A549 (cell line): ENCODE measurements around the gene CD80. TPM values are rescaled to one million over a fixed set of nuclear protein-coding genes. Genes with fewer than 3 reads are reported as not detected.

Experiments
- ATAC-seq, 2 experiments: fragments of 200-7000 bp in 1 of 2; fragments of >200 bp in 1 of 2; cut with Nextera tagmentation in 1 of 2; cut with Tn5 transposase in 1 of 2; 3 replicates each; pipeline versions ENCODE4 v1.8.0 to v1.9.1; 2018 to 2020; ENCODE audit warnings: mild to moderate bottlenecking in 1 of 2, moderate library complexity in 1 of 2
- CTCF ChIA-PET: fragments of 300-600 bp; sonication (Branson Sonifier 250); formaldehyde crosslinking; extraction: SDS; loops from one replicate; lab custom pipeline; 2021; ENCODE audit warnings: antibody characterized with exemption, inconsistent platforms; lab: Yijun Ruan, JAX
- POLR2A ChIA-PET: fragments of 350-600 bp; formaldehyde crosslinking; extraction: SDS; loops from one replicate; lab custom pipeline; 2021; ENCODE audit warnings: antibody characterized with exemption, inconsistent platforms; lab: Yijun Ruan, JAX
- DNase-seq, 2 experiments: peaks; one replicate each; pipeline versions ENCODE4 v3.0.0 to v3.0.0-alpha.2; 2011 to 2016; ENCODE audit warnings: low read depth in 1 of 2, low spot score in 1 of 2
- FAIRE-seq: peaks from 2 replicates; lab custom pipeline; 2011; peaks lifted over from hg19 to GRCh38; lab: Jason Lieb, UNC
- H3K27ac ChIP-seq, 2 experiments: fragments of >200 bp; sonication (Bioruptor Twin); formaldehyde crosslinking; 3 replicates each; pipeline ENCODE4 v1.5.1; 2016 to 2017
- H3K4me1 ChIP-seq: fragments of >200 bp; sonication (Bioruptor Twin); formaldehyde crosslinking; 3 replicates; pipeline ENCODE4 v1.6.1; 2016
- H3K4me2 ChIP-seq: fragments of >200 bp; sonication (Bioruptor Twin); formaldehyde crosslinking; 3 replicates; pipeline ENCODE4 v1.6.1; 2016
- H3K4me3 ChIP-seq: fragments of >200 bp; sonication (Bioruptor Twin); formaldehyde crosslinking; 3 replicates; pipeline ENCODE4 v1.5.1; 2016
- H3K9me3 ChIP-seq: fragments of >200 bp; sonication (Bioruptor Twin); formaldehyde crosslinking; 3 replicates; pipeline ENCODE4 v1.6.1; 2016
- CBX8 ChIP-seq: fragments of 200-600 bp; sonication (generic); IDR thresholded peaks from 2 replicates; pipeline ENCODE4 v1.6.1; 2016
- GATA3 ChIP-seq: IDR thresholded peaks from 2 replicates; pipeline ENCODE4 v1.6.1; 2012; ENCODE audit warnings: borderline replicate concordance
- HOXB13 ChIP-seq: fragments of 250-450 bp; sonication (Bioruptor Pico); IDR thresholded peaks from 2 replicates; pipeline ENCODE4 v1.5.0; 2020; ENCODE audit warnings: low read depth, mild to moderate bottlenecking, moderate library complexity
- KDM5A ChIP-seq: fragments of 200-600 bp; sonication (generic); IDR thresholded peaks from 2 replicates; pipeline ENCODE4 v1.6.1; 2016; ENCODE audit warnings: antibody characterized with exemption, mild to moderate bottlenecking
- MAZ ChIP-seq: fragments of 150-350 bp; IDR thresholded peaks from 2 replicates; pipeline ENCODE4 v1.6.1; 2014; ENCODE audit warnings: antibody characterized with exemption, low read depth, low read length, borderline replicate concordance
- NPAS2 ChIP-seq: fragments of 250-450 bp; sonication (Bioruptor Pico); IDR thresholded peaks from 2 replicates; pipeline ENCODE4 v1.8.0; 2022; ENCODE audit warnings: mild to moderate bottlenecking, moderate library complexity, borderline replicate concordance
- POLR2A ChIP-seq: IDR thresholded peaks from 2 replicates; pipeline ENCODE4 v1.6.1; 2012; ENCODE audit warnings: mild to moderate bottlenecking, low read length
- RFX5 ChIP-seq: fragments of 450-650 bp; IDR thresholded peaks from 2 replicates; pipeline ENCODE4 v1.7.1; 2014; ENCODE audit warnings: antibody characterized with exemption, mild to moderate bottlenecking, moderate library complexity
- ZC3H11A ChIP-seq: fragments of 450-650 bp; IDR thresholded peaks from 2 replicates; pipeline ENCODE4 v1.6.1; 2014; ENCODE audit warnings: antibody characterized with exemption, mild to moderate bottlenecking
- ZFP36 ChIP-seq: fragments of 450-650 bp; IDR thresholded peaks from 2 replicates; pipeline ENCODE4 v1.6.1; 2014; ENCODE audit warnings: borderline replicate concordance; ENCODE audit not compliant: partially characterized antibody
- ZNF302 ChIP-seq: fragments of 250-450 bp; sonication (Bioruptor Pico); IDR thresholded peaks from 2 replicates; pipeline ENCODE4 v1.9.0; 2021; ENCODE audit warnings: inconsistent platforms, mild to moderate bottlenecking, moderate library complexity
- ZSCAN20 ChIP-seq: fragments of 250-450 bp; sonication (Bioruptor Pico); IDR thresholded peaks from 2 replicates; pipeline ENCODE4 v1.8.0; 2022; ENCODE audit warnings: mild to moderate bottlenecking, moderate library complexity
- WGBS: methylation state at CpG from one replicate; pipeline ENCODE4 v1.1.6; 2017; ENCODE audit errors: missing lambda C conversion rate; 5-methylcytosine and 5-hydroxymethylcytosine counted together
- polyA plus RNA-seq, 4 experiments: library from polyadenylated mRNA; depleted of rRNA in 3 of 4; stranded (reverse); fragments of >200 nt; fragmentation: RNase III in 1 of 4; extraction: RNeasy Plus Mini Kit Qiagen cat#74134 plus additional on column Dnase treatment in 1 of 4; gene quantifications; 2 replicates in 3 of 4; 3 replicates in 1 of 4; pipeline ENCODE4 v1.2.3, GENCODE V29; 2011 to 2017
- TF ChIP-seq, protein P1 (sequence below): fragments of 250-450 bp; sonication (Bioruptor Pico); IDR thresholded peaks from 2 replicates; pipeline ENCODE4 v1.5.0; 2020; ENCODE audit warnings: low read depth, mild to moderate bottlenecking, moderate library complexity
- TF ChIP-seq, protein P2 (sequence below): fragments of >200 bp; sonication (Bioruptor Twin); formaldehyde crosslinking; IDR thresholded peaks from 3 replicates; pipeline ENCODE4 v1.6.1; 2016
- TF ChIP-seq, protein P3 (sequence below): fragments of 200-600 bp; sonication (generic); IDR thresholded peaks from 2 replicates; pipeline ENCODE4 v1.6.1; 2016; ENCODE audit warnings: antibody characterized with exemption, mild to moderate bottlenecking, moderate library complexity
- TF ChIP-seq, protein P4 (sequence below): fragments of 150-350 bp; IDR thresholded peaks from 2 replicates; pipeline ENCODE4 v1.6.1; 2014; ENCODE audit warnings: low read depth, mild to moderate bottlenecking, low read length
- TF ChIP-seq, protein P5 (sequence below): IDR thresholded peaks from 2 replicates; pipeline ENCODE4 v1.6.1; 2012

The CD80 gene
- polyA plus RNA-seq, 2 of the 4 experiments (the other 2 are of a cell fraction), result 0.08 TPM; not detected in 1

DNA sequence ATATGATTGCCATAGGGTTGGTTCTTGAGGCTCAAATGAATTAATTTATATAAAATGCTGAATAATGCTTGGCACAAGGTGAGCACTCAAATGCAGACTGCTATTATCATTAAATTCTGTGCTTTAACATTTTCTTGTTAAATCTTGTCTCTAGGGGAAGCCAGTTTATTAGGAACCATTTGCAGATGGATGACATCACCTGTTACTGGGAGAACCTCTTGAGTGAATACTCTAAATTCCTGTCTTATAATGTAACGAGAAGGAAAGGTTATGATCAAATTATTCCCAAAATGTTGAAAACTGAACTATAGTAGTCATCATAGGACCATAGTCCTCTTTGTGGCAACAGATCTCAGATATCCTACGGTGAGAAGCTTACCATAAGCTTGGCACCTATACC, 67.3 kb downstream of the CD80 start:
- Histone ChIP-seq H3K4me1 (peaks cover under 1% of the 10 kb centered on the region; the same call in 1 of the 3 replicates), H3K4me3 (no peak overlapping the region), H3K27ac (no peak overlapping the region), H3K9me3 (no peaks in the 10 kb centered on the region), H3K4me2 (no peak overlapping the region)
- FAIRE-seq (no peak), DNase-seq (no peak), ATAC-seq (no peak)
- 92% methylated on average over 2 of the region's 2 CpGs for WGBS
- ChIA-PET CTCF (no interaction called here), POLR2A (no interaction called here)
- TF ChIP-seq CBX8, result no peak
- TF ChIP-seq RFX5, result peak; percentile 84; the same call in 1 of the 2 replicates
- TF ChIP-seq, protein P1, sequence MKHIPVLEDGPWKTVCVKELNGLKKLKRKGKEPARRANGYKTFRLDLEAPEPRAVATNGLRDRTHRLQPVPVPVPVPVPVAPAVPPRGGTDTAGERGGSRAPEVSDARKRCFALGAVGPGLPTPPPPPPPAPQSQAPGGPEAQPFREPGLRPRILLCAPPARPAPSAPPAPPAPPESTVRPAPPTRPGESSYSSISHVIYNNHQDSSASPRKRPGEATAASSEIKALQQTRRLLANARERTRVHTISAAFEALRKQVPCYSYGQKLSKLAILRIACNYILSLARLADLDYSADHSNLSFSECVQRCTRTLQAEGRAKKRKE, result no peak
- no peak for TF ChIP-seq MAZ
- TF ChIP-seq, protein P2, sequence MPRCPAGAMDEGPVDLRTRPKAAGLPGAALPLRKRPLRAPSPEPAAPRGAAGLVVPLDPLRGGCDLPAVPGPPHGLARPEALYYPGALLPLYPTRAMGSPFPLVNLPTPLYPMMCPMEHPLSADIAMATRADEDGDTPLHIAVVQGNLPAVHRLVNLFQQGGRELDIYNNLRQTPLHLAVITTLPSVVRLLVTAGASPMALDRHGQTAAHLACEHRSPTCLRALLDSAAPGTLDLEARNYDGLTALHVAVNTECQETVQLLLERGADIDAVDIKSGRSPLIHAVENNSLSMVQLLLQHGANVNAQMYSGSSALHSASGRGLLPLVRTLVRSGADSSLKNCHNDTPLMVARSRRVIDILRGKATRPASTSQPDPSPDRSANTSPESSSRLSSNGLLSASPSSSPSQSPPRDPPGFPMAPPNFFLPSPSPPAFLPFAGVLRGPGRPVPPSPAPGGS, result no peak
- TF ChIP-seq NPAS2 (CRISPR knock-in tag), result no peak
- TF ChIP-seq, protein P3, sequence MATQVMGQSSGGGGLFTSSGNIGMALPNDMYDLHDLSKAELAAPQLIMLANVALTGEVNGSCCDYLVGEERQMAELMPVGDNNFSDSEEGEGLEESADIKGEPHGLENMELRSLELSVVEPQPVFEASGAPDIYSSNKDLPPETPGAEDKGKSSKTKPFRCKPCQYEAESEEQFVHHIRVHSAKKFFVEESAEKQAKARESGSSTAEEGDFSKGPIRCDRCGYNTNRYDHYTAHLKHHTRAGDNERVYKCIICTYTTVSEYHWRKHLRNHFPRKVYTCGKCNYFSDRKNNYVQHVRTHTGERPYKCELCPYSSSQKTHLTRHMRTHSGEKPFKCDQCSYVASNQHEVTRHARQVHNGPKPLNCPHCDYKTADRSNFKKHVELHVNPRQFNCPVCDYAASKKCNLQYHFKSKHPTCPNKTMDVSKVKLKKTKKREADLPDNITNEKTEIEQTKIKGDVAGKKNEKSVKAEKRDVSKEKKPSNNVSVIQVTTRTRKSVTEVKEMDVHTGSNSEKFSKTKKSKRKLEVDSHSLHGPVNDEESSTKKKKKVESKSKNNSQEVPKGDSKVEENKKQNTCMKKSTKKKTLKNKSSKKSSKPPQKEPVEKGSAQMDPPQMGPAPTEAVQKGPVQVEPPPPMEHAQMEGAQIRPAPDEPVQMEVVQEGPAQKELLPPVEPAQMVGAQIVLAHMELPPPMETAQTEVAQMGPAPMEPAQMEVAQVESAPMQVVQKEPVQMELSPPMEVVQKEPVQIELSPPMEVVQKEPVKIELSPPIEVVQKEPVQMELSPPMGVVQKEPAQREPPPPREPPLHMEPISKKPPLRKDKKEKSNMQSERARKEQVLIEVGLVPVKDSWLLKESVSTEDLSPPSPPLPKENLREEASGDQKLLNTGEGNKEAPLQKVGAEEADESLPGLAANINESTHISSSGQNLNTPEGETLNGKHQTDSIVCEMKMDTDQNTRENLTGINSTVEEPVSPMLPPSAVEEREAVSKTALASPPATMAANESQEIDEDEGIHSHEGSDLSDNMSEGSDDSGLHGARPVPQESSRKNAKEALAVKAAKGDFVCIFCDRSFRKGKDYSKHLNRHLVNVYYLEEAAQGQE, result no peak
- no peak for TF ChIP-seq KDM5A
- TF ChIP-seq HOXB13 (CRISPR knock-in tag), result no peak

DNA sequence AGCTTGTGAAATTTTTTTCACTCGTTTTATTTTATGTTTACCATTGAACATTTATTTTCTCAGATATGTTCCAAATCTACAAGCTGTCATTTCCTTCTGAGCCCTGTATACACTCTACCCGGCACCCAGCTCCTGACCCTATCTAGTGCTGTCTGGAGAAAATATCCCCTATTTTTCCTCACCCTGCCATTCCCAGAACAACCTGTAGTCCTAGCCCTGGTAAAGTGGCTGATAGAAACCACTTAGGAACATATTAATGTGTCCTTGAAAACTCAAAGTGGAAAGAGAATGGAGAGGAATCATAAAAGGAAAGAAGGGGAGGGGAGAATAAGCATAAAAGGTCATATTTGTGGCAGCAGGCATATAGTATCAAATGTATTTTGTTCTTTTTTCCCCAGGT, 69.3 kb downstream of the CD80 start:
- Histone ChIP-seq H3K4me3 (no peak overlapping the region), H3K27ac (no peak overlapping the region), H3K4me1 (no peaks in the 10 kb centered on the region), H3K4me2 (no peak overlapping the region)
- TF ChIP-seq ZSCAN20, result no peak
- TF ChIP-seq ZC3H11A, result no peak
- no peak for TF ChIP-seq ZFP36
- TF ChIP-seq, all 56 proteins: peak for 0
- no peaks in the 10 kb centered on the region for H3K9me3 ChIP-seq
- no peak for DNase-seq
- ATAC-seq, result peak; percentile 66 to 75; a peak in 3 of 6 replicates
- CTCF ChIA-PET, result interaction anchor here (0.9 to 1.9 kb wide), 2 partner anchors 16 to 69 kb away, joined by 3 to 6 read pairs; partner anchors contain the start of gene CD80
- no peak for FAIRE-seq
- WGBS, result 100% methylated on average over 2 of the region's 2 CpGs
- POLR2A ChIA-PET, result interaction anchor here (1.9 kb wide), 1 partner anchor 8 kb away, joined by 13 read pairs; the partner anchor contains the start of gene TIMMDC1

DNA sequence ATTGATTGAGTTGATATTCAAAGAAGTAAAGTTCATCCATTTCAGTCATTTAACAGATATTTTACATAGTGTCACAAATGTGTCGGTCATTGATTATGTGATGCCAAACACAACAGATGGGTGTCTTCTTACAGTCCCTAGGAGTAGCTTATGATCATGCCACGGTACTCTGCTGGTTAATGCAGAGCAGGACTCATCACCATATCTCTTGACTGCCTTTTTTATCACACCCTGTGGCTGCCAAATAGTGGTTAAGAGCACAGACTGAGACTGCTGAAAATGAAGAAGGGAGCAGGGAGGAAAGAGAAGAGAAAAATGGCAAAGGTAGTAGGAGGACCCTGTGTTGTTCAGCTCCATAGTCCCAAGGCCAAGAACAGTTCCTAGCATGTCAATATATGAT, 73.9 kb downstream of the CD80 start:
- no peaks in the 10 kb centered on the region for H3K9me3 ChIP-seq
- TF ChIP-seq POLR2A, result no peak
- TF ChIP-seq, all 56 proteins: peak for 0
- ChIA-PET CTCF (interaction anchor here (0.6 to 2.6 kb wide), 4 partner anchors 20 to 334 kb away, joined by 3 to 7 read pairs (median 4); no protein-coding TSS in a partner anchor), POLR2A (no interaction called here)
- FAIRE-seq (no peak), ATAC-seq (no peak), DNase-seq (no peak)
- Histone ChIP-seq H3K27ac (no peak overlapping the region), H3K4me3 (no peak overlapping the region), H3K4me1 (no peaks in the 10 kb centered on the region), H3K4me2 (no peak overlapping the region)
- 97% methylated on average over 2 of the region's 2 CpGs for WGBS

DNA sequence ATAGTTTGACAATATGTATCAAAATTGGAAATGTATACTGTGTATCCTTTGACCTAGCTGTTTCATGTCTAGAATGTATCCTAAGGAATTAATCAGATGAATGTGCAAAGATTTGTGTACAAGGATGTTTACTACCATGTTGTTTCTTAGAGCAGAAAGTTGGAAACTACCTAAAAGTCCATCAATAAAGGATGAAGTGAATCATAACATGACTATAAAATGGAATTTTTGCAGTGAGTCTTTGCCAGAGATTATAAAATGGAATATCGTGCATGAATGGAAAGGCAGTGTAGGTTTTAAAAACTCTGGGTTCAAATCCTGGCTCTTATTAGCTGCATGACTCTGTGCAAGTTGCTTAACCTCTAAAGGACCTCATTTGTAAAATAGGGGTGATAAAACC, 76.3 kb downstream of the CD80 start:
- no peak overlapping the region for H3K4me3 ChIP-seq
- no peaks in the 10 kb centered on the region for H3K4me1 ChIP-seq
- TF ChIP-seq ZNF302 (CRISPR knock-in tag), result no peak
- TF ChIP-seq GATA3, result no peak
- TF ChIP-seq, protein P4, sequence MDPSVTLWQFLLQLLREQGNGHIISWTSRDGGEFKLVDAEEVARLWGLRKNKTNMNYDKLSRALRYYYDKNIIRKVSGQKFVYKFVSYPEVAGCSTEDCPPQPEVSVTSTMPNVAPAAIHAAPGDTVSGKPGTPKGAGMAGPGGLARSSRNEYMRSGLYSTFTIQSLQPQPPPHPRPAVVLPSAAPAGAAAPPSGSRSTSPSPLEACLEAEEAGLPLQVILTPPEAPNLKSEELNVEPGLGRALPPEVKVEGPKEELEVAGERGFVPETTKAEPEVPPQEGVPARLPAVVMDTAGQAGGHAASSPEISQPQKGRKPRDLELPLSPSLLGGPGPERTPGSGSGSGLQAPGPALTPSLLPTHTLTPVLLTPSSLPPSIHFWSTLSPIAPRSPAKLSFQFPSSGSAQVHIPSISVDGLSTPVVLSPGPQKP, result no peak
- TF ChIP-seq NPAS2 (CRISPR knock-in tag), result no peak
- TF ChIP-seq KDM5A, result no peak
- TF ChIP-seq, protein P5, sequence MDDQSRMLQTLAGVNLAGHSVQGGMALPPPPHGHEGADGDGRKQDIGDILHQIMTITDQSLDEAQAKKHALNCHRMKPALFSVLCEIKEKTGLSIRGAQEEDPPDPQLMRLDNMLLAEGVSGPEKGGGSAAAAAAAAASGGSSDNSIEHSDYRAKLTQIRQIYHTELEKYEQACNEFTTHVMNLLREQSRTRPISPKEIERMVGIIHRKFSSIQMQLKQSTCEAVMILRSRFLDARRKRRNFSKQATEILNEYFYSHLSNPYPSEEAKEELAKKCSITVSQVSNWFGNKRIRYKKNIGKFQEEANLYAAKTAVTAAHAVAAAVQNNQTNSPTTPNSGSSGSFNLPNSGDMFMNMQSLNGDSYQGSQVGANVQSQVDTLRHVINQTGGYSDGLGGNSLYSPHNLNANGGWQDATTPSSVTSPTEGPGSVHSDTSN, result no peak
- TF ChIP-seq CBX8, result no peak
- TF ChIP-seq, protein P2, result no peak
- no peak for TF ChIP-seq ZFP36
- H3K27ac ChIP-seq, result no peak overlapping the region
- FAIRE-seq, result no peak
- no peaks in the 10 kb centered on the region for H3K9me3 ChIP-seq
- ChIA-PET POLR2A (interaction anchor here (0.9 to 1.5 kb wide), 2 partner anchors 15 to 19 kb away, joined by 3 to 5 read pairs; partner anchors contain the start of gene TIMMDC1), CTCF (interaction anchor here (2.6 kb wide), 1 partner anchor 18 kb away, joined by 7 read pairs; no protein-coding TSS in a partner anchor)
- ATAC-seq, result no peak
- 79% methylated on average over 1 of the region's 1 CpG for WGBS
- DNase-seq, result no peak
- no peak overlapping the region for H3K4me2 ChIP-seq
